GM19463 (cell line): ENCODE measurements around the gene MEX3B.
"Not testable (repeated sequence)": the region's sequence is repeated elsewhere in the genome, so short reads cannot be mapped to it uniquely, and the experiment has no call there.

Source experiments
- ATAC-seq: cut with Tn5 transposase; IDR thresholded peaks from one replicate; pipeline ENCODE4 v1.9.1; 2021; ENCODE audit warnings: mild to moderate bottlenecking, moderate library complexity; ENCODE audit not compliant: unreplicated experiment

The MEX3B gene

DNA sequence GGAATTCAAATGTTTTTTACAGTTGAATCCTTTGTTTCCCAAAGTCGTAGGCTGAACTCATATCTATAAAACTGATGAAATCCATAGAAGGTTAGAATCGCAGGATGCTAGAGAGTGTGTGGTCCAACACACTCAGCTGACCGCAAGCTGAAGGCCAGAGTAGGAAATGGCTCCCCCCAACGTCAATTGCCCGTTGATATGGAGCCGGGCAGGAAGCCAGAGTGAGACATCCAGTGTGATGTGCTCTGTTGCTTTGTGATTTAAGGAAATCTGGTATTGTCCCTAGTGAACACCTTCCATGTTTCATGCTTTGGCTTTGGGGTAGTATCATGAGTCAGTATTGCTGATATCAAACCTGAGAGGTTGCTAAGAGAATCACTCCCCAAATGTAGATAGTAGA, 5.8 kb upstream of the MEX3B start:
- ATAC-seq, result no peak

GRCh38 chr15:82048811-82049210, 3.0 kb upstream of the MEX3B start:
- no peak for ATAC-seq

GRCh38 chr15:82047453-82048400, 1.9 kb upstream of the MEX3B start:
- no peak for ATAC-seq

- ATAC-seq, result peak; percentile 60
Measured at GRCh38 chr15:82046666-82047452, 1.0 kb upstream of the MEX3B start.

GRCh38 chr15:82045179-82045891, 483 bp downstream of the MEX3B start:
- ATAC-seq, result peak; percentile 5

DNA sequence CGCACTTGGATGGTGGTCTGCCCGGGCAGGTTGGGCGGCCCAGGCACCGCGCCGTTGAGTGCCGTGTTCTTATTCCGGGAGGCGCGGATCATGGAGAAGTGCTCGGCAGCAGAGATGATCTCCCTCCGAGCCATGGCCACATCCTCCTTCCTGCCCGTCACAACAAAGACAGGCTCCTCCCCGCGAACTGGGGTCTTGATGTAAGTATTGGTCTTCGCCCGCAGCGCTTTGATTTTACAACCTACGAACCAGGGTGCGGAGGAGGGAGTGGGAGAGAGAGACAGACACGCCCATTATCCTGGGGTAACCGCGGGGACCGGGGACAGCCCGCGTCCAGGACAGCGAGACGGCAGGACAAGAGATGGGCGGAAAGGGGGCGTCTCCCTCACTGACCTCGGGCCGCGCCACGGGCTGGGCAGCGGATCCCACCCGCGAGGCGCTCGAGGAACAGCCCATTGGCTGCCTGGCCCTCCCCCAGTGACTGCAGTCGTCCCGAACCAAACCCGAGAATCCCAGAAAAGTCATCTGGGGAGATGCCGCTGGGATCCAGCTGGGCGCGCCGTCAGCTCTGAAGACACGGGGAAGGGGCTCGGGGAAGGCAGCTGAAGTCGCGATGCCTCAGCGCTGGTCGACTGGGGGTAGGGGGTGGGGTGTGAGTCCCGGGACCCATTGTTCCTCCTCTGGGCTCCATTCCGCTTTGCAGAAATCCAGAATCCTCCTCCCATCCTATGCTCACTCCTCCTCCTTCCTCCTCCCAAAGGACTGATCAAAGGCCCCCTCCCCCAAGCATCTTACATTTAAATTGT, 1.2 kb downstream of the MEX3B start:
- ATAC-seq, result no peak

GRCh38 chr15:82043796-82044372, 1.9 kb downstream of the MEX3B start:
- ATAC-seq, result no peak

DNA sequence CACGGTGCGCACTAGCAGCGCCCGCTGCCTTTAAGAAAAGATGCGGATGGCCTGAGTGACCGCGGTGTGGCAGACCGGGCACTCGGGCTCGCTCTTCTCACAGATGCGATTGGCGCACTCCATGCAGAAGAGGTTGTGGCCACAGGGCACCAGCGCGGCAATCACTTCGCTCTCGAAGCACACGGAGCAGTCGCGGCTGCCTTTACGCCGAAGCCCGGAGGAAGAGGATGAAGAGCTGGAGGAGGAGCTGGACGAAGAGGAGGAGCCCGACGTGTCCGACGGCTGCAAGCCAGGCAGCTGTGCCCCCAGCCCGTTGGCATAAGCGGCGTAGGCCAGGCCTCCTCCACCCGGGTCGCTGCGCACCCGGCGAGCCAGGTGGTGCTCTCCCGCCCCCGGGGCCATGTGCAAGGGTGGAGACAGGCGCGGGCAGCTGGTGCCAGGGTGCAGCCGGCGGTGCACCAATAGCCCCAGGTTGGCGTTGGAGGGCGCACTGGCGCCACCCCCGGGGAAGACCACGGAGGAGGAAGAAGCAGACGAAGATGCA, 2.6 kb downstream of the MEX3B start:
- ATAC-seq, result no peak

GRCh38 chr15:82040862-82041261, 5.0 kb downstream of the MEX3B start:
- no peak for ATAC-seq

GRCh38 chr15:82040390-82040789, 5.4 kb downstream of the MEX3B start:
- ATAC-seq, result no peak

DNA sequence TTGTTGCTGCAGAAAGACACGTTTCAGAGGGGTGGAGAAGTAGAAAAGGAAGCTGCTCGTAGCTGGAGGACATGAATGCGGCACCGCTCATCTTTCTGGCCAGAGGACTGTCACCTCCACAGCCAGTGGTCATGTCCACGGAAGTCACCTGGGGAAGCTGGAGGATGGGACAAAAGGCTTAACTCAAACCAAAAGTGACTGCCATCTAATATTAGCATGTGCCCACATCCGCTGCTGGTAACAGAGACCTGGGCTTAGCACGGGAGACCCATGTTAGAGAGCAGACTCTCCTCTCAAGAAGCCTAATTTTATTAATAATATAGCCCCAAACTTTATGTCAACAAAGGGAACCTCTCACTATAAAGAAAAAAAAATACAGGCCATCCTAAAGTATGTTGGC, 5.9 kb downstream of the MEX3B start:
- ATAC-seq, result peak; percentile 68

DNA sequence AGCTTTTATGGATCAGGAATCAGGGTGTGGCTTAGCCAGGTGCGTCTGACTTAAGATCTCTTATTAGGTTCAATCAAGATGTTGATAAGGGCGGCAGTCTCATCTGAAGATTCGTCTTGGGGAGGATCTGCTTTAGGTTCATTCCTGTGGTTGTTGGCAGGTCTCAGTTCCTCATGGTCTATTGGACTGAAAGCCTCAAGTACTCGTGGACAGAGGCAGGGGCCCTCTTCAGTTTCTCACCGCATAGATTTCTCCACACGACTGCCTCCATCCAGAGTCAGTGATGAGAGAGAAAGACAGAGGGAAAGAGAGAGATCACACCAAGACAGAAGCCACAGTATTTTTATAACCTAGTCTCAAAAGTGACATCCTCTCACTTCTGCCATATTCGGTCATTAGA, 9.4 kb downstream of the MEX3B start:
- no peak for ATAC-seq

DNA sequence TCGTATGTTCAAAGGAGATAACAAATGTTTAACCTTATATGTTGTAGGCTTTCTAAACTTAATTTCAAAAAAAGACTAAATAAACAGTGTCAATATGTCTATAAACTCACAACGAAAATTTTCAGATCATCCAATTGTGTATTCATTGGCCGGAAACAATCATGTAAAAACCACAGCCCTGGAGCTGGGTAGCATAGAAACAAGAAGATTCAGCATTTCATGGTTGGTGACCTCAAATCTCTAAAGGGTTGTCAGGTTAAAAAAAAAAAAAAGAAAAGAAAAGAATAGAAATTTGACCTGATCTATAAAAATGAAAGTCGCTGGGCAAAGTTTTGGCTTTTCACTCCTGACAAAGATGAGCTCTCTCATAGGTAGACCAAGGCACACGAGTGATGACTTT, 13.9 kb downstream of the MEX3B start:
- no peak for ATAC-seq

GRCh38 chr15:82030176-82030575, 15.6 kb downstream of the MEX3B start:
- no peak for ATAC-seq

DNA sequence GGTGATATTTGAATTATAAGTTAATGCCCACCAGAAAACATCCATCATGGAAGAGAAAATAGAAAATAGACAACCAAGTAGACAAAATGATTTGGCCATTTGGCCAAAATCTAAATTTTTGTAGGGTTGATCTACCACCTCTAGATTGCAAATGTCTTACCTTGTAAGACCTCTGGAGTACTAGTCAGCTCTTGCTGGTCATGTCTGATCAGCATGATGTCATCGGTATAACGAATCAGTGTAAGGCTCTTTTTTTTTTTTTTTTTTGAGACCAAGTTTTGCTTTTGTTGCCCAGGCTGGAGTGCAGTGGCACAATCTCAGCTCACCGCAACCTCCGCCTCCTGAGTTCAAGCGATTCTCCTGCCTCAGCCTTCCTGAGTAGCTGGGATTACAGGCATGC, 17.7 kb downstream of the MEX3B start:
- ATAC-seq, result not testable (repeated sequence)

DNA sequence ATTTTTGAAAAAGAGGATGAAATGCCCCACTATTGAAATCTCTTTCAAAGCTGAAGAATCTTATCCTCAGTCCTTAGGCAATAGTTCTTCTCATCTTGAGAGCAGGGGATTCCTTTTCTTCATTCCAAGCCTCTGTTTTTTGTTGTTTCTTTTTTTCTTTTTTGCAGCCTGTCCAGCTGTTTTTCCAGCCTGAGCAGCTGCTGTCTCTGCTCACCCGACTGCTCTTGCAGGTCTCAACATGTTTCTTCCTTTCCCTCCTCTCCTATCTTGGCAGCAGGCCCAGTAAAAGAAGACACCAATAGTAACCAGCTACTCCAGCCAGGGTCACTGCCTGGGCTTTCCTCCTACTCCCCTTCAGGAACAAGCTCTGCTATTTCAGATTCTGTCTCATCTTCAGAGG, 23.8 kb downstream of the MEX3B start:
- ATAC-seq, result no peak

GRCh38 chr15:82020625-82021394, 25.0 kb downstream of the MEX3B start:
- ATAC-seq, result no peak

DNA sequence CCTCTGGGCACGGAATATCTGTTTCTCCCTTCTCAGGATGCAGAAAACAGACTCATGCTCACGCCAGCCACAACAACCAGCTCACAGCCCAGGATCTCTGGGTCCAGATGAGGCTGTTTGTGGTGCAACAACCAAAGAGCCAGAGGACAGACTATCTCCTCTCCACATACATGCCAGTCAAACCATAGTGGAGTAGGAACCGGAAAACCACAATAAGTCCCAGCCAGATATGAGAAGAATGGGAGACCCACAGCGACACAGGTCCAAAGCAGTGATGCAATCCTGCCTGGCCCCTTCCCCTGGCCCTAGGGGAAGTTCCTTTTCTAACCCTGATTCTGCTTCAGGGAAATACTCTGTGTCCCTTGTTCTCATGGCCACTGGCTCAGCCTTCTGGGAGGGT, 27.6 kb downstream of the MEX3B start:
- no peak for ATAC-seq

DNA sequence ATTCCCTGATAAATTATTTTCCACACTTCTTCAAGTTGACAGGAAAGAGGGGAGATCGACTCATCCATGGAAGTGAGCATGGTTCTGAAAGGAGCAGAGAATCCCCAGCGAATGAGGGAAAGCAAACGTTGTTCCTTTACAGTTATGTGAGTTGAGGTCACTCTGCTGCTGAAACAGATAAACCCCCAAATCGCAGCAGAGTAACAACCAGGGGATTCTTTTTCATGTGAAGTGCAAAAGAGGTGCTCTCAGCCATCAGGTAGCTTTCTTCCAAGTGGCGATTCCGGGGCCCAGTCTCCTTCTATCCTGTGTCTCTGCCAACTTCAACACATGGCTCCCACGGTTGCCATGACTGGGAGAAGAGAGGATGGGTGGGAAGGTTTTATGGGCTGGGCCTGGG, 28.2 kb downstream of the MEX3B start:
- no peak for ATAC-seq
